COLO829 (cell line): ENCODE data around the gene DHRS2.
A peak's percentile ranks its signal among the peaks of the same experiment; 100 is the strongest.
"Not testable (repeated sequence)": the region's sequence is repeated elsewhere in the genome, so short reads cannot be mapped to it uniquely, and the experiment has no call there.

Experiments used
- DNase-seq: peaks from one replicate; pipeline ENCODE4 v3.0.0; 2012; ENCODE audit warnings: low spot score

Gene DHRS2

GRCh38 chr14:23636317-23637211 is at the start of gene DHRS2:
TSS of gene DHRS2 (plus strand) at chr14:23636364. CDS start at chr14:23638865, 2,501 bp downstream.
- DNase-seq = no peak

- peak; percentile 94 for DNase-seq
Measured at GRCh38 chr14:23588884-23589598, 47.1 kb upstream of the DHRS2 start.

GRCh38 chr14:23589606-23590005 is 46.6 kb upstream of the DHRS2 start:
- DNase-seq = no peak

GRCh38 chr14:23590198-23590597 is 46.0 kb upstream of the DHRS2 start:
- DNase-seq = no peak

GRCh38 chr14:23594191-23594590 is 42.0 kb upstream of the DHRS2 start:
- DNase-seq = not testable (repeated sequence)

GRCh38 chr14:23600322-23600707 is 35.8 kb upstream of the DHRS2 start:
- no peak for DNase-seq

GRCh38 chr14:23600806-23601205 is 35.4 kb upstream of the DHRS2 start:
- no peak for DNase-seq

- DNase-seq = no peak
Measured at GRCh38 chr14:23601424-23601823, 34.7 kb upstream of the DHRS2 start.

GRCh38 chr14:23601845-23602180 is 34.4 kb upstream of the DHRS2 start:
- no peak for DNase-seq

GRCh38 chr14:23602181-23603095 is 33.7 kb upstream of the DHRS2 start:
- no peak for DNase-seq

- no peak for DNase-seq
Measured at GRCh38 chr14:23603103-23603502, 33.1 kb upstream of the DHRS2 start.

GRCh38 chr14:23604148-23604547 is 32.0 kb upstream of the DHRS2 start:
- no peak for DNase-seq

GRCh38 chr14:23604675-23605170 is 31.4 kb upstream of the DHRS2 start:
- no peak for DNase-seq

GRCh38 chr14:23605931-23606585 is 30.1 kb upstream of the DHRS2 start:
- no peak for DNase-seq

GRCh38 chr14:23608454-23608853 is 27.7 kb upstream of the DHRS2 start:
- no peak for DNase-seq

GRCh38 chr14:23609001-23609400 is 27.2 kb upstream of the DHRS2 start:
- no peak for DNase-seq

GRCh38 chr14:23609411-23610089 is 26.6 kb upstream of the DHRS2 start:
- not testable (repeated sequence) for DNase-seq

- no peak for DNase-seq
Measured at GRCh38 chr14:23610090-23610814, 25.9 kb upstream of the DHRS2 start.

- no peak for DNase-seq
Measured at GRCh38 chr14:23610815-23611289, 25.3 kb upstream of the DHRS2 start.

GRCh38 chr14:23612354-23612732 is 23.8 kb upstream of the DHRS2 start:
- DNase-seq = no peak
